ENCODE measurements around the gene GRK5. TPM values are rescaled to one million over a fixed set of nuclear protein-coding genes. Genes with fewer than 3 reads are reported as not detected.

GRK5 gene
- total RNA-seq, 1 experiment from 2014 or later, result 1.2 TPM

DNA sequence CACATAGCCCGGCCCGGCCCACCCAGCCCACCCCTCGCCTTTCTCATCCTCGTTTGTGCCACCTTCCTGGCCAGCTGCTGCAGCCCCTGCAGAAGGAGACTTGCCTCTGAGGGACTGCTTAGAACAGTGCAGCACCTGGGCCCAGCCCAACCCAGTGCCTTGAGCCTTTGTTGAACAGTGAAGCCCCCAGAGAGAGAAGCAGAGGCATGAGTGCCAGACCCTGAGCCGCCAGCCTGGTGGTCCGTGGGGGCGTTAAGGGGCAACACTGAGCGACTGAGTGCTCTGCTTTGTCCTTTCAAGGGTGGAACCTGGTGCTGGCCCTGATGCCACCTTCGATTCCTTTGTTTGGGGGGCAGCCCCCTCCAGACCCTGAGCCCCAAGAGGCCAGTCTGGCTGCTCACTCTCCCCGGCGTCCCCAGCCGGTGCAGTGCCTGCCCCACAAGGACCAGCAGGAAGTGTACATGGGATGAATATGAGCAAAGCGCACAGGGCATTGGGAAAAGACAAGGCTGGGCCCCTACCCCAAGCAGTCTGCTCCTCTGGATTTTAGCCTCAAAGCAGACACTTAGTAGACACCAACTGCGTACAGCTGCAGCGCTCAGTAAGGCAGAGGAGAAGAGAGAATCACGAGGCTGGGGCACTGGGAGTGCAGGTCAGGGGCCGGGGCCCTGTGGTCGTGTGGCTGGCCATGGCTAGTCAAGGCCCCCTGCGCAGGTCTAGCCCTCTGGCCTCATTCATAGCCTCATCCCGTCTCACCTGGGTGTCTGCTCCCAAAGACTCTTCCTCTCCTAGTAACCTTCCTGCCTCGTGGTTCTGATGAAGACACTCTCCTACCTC, 239.3 kb downstream of the GRK5 start:
- Histone ChIP-seq H2BK15ac (ENCODE audit: low read depth, low read length) (no peak overlapping the region), H2AFZ (ENCODE audit: low read length) (no peak overlapping the region), H4K8ac (replicated peaks; ENCODE audit: insufficient read length, low read depth, low read length) (no peak overlapping the region), H3K9me3 (ENCODE audit: control insufficient read depth, low read depth, low read length) (no peaks in the 10 kb centered on the region), H3K23ac (ENCODE audit: insufficient read length, low read depth, low read length) (no peak overlapping the region), H2BK20ac (ENCODE audit: low read depth, low read length, poor library complexity, severe bottlenecking) (no peak overlapping the region), H4K91ac (ENCODE audit: insufficient read length, low read depth, low read length) (no peak overlapping the region), H3K4ac (ENCODE audit: low read depth, low read length) (no peak overlapping the region), H3K56ac (ENCODE audit: insufficient read length, low read depth, low read length) (no peak overlapping the region), H3K4me2 (ENCODE audit: insufficient read depth, insufficient read length, low read length) (no peak overlapping the region), H4K20me1 (ENCODE audit: control insufficient read depth, insufficient read depth, insufficient read length) (no peaks in the 10 kb centered on the region), H4K5ac (ENCODE audit: insufficient read length, low read depth, low read length) (no peak overlapping the region), H3K18ac (ENCODE audit: insufficient read length, low read depth, low read length) (no peak overlapping the region), H3K4me1 (ENCODE audit: insufficient read depth, low read length) (no peaks in the 10 kb centered on the region), H3K27me3 (ENCODE audit: insufficient read depth, low read length) (no peaks in the 10 kb centered on the region), H3K9ac (ENCODE audit: extremely low read depth, insufficient read length, low read length) (no peak overlapping the region), H2BK5ac (ENCODE audit: insufficient read length, low read length) (no peak overlapping the region), H3K79me1 (ENCODE audit: insufficient read depth, low read depth, low read length, poor library complexity, severe bottlenecking) (no peaks in the 10 kb centered on the region), H3K23me2 (ENCODE audit: insufficient read length, low read depth, low read length, poor library complexity, severe bottlenecking) (peaks cover 4% of the 10 kb centered on the region), H3T11ph (ENCODE audit: low read length) (no peak overlapping the region), H3K27ac (ENCODE audit: insufficient read length, low read depth, low read length) (no peak overlapping the region), H2AK5ac (ENCODE audit: insufficient read length, low read length) (no peak overlapping the region), H2BK12ac (ENCODE audit: insufficient read length, low read depth, low read length) (no peak overlapping the region), H3K14ac (ENCODE audit: insufficient read depth, low read length) (no peak overlapping the region), H2BK120ac (ENCODE audit: low read depth, low read length, poor library complexity, severe bottlenecking) (no peak overlapping the region), H3K79me2 (ENCODE audit: insufficient read depth, low read length) (no peaks in the 10 kb centered on the region; the same call in 1 of the 2 replicates)
- Mint-ChIP-seq H3K27ac (no peak overlapping the region; a peak in 1 of 7 replicates), H3K9me3 (no peaks in the 10 kb centered on the region), H3K36me3 (ENCODE audit: insufficient read depth in 1 of 3, low read depth in 3 of 3) (no peaks in the 10 kb centered on the region; a peak in 1 of 7 replicates), H3K27me3 (ENCODE audit: low read depth) (peaks cover 11% of the 10 kb centered on the region), H3K4me1 (peaks cover 19 to 31% of the 10 kb centered on the region in 2 experiments), H3K4me3 (no peak overlapping the region)
- WGBS (ENCODE audit: extremely low coverage, insufficient read length, low lambda C conversion rate), result no CpG with 5 or more reads among the region's 21 CpGs
- TF ChIP-seq CTCF (conservative IDR thresholded peaks at IDR 0.05), result no peak
- no peak for DNase-seq

Measured in H9 (cell line).